Measurements from ENCODE around the gene CEBPA.

CEBPA gene

DNA sequence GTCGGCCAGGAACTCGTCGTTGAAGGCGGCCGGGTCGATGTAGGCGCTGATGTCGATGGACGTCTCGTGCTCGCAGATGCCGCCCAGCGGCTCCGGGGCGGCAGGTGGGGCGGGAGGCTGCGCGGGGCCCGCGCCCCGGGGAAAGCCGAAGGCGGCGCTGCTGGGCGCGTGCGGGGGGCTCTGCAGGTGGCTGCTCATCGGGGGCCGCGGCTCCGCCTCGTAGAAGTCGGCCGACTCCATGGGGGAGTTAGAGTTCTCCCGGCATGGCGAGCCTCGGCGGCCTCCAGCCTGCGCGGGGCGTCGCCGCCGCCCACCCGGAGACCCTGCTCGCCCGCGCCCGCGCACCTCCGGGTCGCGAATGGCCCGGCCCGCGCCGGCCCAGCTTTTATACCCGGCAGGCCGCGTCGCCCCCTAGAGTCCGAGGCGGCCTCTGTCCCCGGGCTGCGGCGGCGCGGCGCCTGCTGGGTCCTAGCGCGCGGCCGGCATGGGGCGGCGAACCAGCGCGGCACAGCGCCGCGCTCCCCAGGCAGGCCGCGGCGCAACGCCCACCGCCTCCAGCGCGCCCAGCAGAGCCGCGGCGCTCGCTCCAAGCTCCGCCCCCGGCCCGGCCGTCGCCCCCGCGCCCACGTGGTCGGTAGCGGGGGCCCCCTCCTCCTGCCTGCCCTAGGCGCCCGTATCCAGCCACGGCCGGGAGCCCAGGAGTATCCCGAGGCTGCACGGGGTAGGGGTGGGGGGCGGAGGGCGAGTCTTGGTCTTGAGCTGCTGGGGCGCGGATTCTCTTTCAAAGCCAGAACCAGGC, at the start of gene CEBPA:
Gene CEBPA, minus strand, starts transcription at position 360 of the 799 bp plus-strand sequence. Its CDS starts 120 bp downstream, at position 240.
- peak; percentile 93 for DNase-seq (ENCODE audit: low spot score)

DNA sequence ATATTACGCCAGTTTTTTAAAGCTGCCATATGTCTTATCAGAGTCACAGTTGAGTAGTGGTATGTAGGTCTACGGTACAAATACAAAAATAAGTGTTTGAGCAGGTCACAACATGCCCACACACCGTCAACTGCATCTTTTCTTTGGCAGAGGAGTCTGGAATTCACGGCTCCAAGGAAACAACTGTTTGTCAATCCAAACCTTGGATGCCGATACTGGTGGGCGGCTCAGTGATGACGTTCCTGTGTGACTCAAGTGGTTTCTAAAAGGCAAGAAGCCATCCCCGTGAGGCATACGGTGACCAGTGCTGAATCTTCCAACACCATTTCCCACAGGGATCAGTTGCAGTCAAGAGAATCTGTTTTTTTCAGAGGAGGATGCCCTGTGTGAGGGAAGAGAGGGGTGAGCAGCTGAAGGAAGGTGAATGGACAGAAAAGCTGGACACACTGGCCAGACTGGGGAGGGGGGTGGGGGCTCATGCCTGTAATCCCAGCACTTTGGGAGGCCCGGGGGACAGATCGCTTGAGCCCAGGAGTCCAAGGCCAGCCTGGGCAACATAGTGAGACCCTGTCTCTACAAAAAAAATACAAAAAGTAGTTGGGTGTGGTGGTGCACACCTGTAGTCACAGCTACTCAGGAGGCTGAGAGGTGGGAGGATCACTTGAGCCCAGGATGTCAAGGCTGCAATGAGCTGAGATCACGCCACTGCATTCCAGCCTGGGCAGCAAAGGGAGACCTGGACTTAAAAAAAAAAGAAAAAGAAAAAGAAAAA, 48.4 kb upstream of the CEBPA start:
- peak; percentile 66 for DNase-seq (ENCODE audit: low spot score)

DNA sequence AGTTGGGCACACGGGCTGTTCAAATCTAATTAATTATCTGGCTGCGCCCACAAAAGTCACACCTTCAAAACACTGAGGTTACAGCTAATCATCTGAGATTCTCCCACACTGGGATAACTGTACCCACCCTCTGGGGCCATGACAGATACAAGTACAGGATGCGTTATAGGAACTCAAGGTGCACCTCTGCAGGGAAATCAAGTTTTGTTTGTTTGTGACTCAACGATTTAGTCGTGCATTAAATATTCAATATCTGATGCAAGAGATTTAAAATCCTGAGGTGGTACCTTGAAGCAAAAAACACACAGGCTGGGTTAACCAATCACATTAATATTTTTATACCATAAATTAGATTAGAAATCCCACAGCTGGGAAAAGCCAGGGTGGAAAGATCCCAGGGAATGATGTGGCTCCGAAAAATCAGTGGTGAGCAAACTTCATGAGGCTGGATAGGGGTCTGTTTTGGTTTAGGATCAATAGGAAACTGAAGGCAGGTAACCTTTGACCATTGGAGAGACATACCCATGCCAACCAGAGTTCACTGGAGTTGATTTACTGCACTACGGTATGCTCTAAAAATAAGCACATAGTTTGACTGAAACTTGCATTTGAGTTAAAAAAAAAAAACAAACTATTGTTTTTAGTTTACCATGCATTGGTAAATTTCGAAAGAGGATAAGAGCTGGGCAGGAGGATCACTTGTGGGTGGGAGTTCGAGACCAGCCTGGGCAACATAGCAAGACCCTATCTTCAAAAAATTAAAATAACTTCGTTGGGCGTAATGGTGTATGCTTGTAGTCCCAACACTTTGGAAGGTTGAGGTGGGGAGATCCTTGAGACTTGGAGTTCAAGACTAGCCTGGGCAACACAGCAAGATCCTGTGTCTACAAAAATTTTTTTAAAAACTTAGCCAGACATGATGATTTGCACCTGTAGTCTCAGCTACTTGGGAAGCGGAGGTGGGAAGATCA, 47.3 kb upstream of the CEBPA start:
- no peak for DNase-seq (ENCODE audit: low spot score)

DNA sequence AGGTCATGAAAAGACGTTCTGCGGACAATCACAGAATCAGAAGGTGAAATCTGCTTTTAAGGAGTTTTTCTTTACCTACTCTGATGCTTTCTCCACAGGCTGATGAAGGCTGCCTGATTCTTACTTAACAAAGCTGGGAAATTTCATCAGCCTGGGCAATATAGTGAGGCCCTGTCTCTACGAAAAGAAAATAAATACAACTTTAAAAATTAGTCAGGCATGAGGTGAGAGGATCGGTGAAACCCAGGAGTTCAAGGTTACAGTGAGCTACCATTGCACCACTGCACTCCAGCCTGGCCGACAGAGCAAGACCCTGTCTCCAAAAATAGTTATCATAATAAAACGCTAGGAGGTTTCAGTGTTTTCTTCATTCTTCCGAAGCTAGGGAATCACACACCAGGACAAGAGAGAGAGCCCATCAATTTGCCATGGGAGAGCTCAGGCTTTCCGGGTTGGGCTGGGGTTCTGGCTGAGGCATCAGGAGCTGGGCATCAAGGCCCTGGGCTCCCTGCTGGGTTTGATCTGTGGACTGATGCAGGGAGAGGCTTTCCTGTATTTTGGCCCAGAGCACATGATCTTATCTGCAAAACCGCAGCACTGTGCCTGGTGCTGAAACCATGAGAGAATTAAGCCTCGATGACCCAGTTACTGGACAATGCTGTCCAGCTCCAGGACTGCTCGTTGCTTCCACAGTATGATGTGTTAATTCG, 46.1 kb upstream of the CEBPA start:
- DNase-seq (ENCODE audit: low spot score), result peak; percentile 37

DNA sequence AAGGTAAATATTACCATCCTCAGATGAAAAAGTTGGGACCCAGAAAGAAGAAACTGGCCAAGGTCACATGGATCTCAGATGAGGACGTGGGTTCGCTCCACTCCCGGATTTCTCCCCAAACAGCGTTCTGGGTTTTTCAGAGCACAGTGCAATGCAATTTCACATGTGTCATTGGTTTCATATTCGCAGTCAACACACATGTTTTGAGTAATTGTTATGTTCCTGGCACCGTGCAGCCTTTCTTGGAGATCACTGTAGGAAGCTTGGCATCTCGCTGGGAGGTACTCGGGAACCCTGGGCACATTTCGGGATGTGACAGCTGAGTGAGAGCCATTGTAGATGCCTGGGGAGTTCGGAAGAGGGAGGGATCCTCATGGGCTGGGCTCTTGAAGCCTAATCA, 45.0 kb upstream of the CEBPA start:
- DNase-seq (ENCODE audit: low spot score), result no peak

DNA sequence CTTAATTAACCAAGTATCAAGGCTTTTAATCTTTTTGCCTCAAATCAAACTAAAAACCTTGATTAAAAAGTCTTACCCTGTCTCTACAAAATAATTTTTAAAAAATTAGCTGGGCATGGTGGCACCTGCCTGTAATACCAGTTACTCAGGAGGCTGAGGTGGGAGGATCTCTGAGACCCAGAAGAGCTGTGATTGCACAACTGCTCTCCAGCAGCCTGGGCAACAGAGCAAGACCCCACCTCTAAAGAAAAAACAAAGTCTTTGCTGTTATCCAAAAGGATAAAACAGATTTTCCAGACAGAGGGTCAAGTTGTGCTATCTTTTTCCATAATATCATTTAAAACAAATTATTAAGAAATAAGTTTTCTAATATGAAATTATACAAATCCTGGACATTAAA, 44.3 kb upstream of the CEBPA start:
- no peak for DNase-seq (ENCODE audit: low spot score)

DNA sequence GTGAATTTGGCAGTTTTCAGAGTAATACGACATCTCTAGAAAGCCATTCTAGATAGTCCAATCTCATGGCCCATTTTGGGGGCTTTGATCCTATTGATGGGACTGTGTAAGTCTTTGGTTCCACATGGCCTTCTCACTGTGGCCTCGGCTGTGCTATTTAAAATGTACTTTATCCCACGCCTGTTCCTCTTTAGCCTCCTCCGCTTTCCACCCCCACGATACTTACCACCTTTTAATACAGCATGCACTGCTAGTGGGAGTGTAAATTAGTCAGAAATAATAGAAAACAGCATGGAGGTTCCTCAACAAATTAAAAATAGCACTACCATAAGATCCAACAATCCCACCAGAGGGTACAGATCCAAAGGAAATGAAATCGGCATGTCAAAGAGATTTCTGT, 42.8 kb upstream of the CEBPA start:
- no peak for DNase-seq (ENCODE audit: low spot score)

DNA sequence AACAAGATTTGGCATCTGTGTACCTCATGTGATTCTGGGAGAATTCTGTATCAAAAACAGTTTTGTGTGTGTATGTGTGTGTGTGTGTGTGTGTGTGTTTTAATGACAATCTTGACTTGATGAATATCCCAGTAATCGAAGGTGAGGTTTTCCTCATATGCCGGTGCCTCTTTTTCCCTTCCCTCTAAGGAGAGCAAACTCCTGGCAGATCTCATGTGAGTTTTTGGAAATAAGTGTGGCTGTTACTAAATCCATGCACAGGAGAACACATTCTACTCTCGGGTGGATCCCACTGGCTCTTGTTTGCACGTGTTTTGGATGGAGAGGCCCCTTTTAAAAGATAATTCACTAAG, 42.2 kb upstream of the CEBPA start:
- DNase-seq (ENCODE audit: low spot score), result no peak

DNA sequence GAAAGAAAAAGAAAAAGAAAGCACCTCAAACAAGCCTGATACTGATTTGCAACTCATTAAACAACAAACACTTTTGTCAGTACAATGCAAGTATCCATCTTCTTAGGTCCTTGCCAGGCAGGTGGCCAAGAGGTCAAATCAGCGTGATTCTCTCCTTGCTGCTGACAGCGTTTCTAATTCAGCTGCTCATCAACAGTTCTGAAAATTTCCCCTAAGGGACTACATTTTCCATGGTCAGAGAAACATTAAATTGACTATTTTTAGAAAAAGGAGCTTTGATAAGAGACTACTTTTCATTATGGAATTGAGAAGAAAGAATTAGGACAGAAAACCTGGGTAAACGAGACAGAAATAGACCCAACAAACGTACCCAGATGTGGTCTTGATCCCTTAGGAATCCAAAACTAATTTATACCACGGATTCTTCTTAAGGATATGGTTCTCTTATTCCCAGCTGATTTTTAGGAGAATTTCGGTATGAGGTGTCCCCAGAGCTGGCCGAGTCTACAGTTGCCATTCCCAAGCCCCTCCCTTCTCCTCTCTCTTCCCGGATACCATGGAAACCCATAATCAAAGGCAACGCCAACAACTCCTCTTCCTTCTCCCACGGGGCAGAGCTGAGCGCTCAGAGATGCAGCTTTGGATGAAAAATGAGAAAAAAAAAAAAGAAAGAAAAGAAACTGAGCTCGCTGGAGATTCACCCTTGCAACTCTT, 41.7 kb upstream of the CEBPA start:
- no peak for DNase-seq (ENCODE audit: low spot score)

DNA sequence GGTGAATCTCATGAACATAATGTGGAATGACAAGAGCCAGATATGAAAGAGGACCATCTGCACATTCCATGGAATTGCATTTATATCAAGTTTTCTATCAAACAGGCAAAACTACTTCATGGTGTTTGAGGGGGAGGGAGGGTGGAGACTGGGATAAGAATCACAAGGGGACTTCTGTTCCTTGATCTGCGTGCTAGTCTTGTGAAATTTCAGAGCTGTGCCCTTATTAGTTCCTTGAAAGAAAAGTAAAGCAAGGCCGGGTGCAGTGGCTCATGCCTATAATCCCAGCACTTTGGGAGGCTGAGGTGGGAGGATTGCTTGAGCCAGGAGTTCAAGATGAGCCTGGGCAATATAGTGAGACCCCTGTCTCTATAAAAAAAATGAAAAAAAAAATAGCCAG, 41.0 kb upstream of the CEBPA start:
- no peak for DNase-seq (ENCODE audit: low spot score)

DNA sequence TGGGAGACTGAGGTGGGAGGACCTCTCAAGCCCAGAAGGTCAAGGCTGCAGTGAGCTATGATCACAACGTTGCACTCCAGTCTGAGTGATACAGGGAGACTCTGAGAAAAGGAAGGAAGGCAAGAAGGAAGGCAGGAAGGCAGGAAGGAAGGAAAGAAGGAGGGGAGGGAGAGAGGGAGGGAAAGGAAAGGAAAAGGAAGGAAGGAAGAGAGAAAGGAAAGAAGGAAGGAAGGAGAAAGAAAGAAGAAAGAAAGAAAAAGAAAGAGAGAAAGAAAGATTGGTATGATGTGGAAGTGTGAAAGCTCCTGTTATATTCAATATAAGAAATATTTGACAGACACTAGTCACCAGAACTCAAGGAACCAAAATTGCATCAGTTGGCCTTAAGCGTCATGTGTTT, 38.7 kb upstream of the CEBPA start:
- DNase-seq (ENCODE audit: low spot score), result no peak

DNA sequence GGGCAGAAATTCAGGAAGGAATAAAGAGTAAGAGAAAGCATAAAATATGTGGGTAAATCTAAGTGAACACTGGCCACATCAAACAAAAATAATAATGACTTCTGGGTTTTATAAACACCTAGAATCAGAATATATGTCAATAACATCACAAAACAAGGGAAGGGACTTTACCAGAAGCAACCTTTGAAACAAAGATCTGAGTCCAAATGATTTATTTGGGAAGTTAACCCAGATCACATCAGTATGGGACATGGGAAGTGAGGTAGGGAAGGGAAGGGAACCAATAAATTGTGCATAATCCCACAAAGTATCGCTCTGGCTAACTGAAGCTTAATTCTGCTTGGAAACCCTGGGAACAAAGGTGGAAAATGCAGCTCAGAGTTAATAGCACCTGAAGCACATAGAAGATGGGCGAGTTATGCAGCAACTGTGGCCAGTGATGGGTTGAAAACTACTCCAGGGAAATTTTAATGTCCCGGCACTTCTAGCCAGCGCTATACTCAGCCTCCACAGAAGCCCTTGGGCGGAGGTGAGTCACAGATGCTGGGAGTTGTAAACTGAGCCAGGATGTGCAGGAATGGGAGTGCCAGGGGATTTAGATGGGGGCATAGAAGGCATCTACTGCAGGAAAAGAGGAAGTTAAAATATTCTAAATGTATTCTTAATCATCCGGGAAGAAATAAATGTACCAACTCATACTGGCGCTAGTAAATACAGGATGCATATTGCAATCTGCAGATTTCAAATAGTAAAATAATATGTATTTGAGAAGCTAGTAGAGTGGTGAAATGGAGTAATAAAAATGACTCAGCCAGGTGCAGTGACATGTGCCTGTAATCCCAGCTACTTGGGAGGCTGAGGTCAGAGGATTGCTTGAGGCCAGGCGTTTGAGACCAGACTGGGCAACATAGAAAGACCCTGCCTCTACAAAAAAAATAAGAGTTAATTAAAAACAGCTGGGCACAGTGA, 37.0 kb upstream of the CEBPA start:
- DNase-seq (ENCODE audit: low spot score), result no peak

DNA sequence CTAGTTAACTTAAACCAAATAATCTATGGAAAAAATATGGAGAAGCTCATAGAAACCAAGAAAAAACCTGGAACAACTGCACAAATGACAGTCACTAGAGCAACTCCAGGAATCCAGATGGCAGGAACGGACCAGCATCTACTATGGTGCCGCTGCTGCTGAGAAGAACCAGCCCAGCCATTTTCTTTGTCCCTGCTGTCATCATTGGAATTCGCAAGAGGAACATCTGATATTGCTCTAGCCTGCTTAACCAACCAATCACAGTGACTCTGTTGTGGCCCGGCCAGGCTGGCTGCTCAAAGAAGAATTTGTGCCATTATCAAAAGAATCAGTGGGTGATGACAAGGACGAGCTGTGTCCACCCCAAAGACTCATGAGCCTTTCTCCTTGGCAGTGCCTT, 33.1 kb upstream of the CEBPA start:
- DNase-seq (ENCODE audit: low spot score), result no peak

DNA sequence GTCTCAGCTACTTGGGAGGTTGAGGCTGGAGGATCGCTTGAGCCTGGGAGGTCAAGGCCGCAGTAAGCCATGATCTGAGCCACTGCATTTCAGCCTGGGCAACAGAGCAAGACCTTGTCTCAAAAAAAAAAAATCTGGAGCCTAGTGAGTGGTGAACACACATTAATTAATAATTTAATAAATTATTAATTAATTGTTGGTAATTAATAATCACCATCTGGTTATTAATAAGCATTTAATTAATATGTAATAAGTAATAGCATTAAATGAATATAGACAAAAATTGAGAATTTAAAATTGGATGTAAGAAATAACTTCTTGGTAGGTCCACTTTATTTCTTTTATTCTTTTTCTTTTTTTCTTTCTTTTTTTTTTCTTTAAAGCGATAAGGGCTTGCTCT, 31.9 kb upstream of the CEBPA start:
- no peak for DNase-seq (ENCODE audit: low spot score)

DNA sequence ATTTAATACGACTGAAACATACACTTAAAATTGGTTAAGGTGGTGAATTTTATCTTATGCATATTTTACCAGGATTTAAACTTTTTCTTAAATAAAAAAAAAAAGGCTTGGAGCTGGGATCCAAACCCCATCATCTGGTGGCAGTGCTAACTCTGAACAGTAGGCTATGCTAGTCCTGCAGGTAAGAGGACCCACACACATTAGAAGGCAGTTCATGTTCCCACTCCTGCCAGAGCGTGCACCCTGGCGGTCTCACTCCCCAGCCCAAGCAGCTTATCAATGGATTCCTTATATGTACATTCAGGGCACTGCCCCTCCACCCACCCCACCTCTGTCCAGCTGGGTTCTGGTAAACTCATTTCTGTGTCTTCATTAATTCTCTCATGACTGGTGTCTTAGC, 31.3 kb upstream of the CEBPA start:
- DNase-seq (ENCODE audit: low spot score), result no peak

DNA sequence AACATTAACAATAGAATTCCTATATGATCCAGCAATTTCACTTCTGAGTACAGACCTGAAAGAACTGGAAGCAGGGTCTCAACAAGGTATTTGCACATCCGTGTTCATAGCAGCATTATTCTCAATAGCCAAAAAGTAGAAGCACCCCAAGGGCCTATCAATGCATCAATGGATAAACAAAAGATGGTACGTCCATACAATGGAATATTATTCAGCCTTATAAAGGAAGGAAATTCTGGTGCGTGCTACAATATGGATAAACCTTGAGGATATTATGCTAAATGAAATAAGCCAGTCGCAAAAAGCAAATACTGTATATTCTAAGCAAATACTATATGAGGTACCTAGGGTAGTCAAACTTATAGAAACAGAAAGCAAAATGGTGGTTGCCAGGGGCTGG, 30.8 kb upstream of the CEBPA start:
- no peak for DNase-seq (ENCODE audit: low spot score)

DNA sequence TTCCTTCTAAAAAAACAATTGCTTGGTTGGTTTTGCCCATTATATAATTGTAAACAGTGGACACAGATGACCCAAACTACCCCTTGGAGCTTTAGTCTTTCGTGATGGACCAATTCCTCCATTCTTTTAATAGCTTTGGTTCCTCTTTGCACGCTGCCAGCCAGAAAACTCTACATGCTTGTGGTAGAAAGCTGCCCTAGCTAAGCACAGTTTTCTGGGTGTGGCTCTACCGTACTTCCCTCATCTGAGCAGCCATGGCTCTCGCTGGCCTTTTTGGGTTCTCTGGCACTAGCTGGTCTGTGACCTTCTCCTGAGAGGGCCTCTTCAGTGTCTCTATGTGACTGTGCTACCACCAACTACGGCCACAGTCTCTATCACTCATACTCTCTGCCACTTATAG, 29.9 kb upstream of the CEBPA start:
- DNase-seq (ENCODE audit: low spot score), result no peak

DNA sequence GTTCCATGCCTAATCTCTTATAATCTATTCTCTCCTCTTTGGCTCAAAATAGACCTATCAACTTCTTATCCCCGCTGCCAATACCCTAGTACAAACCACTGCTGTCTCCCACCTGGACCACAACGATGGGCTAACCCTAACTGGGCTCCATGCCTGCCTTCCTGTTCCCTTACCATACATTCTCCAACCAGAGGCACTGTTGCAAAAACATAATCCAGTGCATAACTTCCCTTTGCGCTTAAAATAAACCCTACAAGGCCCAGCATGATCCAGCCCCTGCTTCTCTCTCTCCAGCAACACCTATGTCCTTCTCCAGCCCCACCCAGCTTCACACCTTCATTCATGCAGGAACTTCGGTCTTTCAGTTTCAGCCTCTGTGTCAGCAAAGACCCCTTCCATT, 27.4 kb upstream of the CEBPA start:
- no peak for DNase-seq (ENCODE audit: low spot score)

DNA sequence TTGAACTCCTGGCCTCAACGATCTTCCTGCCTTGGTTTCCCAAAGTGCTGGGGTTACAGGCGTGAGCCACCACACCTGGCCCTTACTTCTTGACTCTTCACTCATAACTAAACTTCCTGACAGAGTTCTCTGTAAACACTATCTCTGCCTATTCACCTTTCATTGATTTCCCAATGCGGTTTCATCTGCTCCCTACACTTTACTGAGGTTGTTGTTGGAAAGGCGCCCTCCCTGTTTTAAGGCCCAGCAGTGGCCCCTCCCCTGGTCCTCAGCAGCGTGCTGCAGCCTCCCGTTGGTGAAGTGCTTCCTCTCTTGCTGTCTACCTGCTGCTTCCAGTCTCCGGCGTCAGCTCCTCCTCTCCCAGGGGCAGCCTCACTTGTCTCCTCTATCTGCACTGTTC, 26.7 kb upstream of the CEBPA start:
- no peak for DNase-seq (ENCODE audit: low spot score)

DNA sequence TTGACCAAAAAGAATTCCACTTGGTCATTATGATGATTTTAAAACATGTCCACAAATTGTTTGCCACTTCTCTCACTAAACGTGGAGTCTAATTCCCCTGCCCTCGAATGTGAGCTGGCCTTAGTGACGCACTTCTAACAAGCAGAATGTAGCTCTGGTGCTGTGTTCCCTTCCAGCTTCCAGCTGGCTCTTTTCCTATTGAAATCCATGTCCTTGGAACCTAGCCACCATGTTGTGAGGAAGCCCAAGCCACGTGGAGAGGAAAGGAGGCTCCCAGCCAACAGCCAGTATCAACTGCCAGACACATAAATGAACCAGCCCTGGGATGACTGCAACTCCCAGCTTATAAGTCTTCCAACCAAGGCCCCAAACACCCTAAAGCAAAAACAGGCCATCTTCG, 23.6 kb upstream of the CEBPA start:
- no peak for DNase-seq (ENCODE audit: low spot score)
